Measurements from ENCODE around the gene COA3.

COA3 gene

GRCh38 chr17:42798383-42799380, at the start of gene COA3, which contains the start of gene CNTD1:
COA3 (minus strand) TSS chr17:42798704; CDS start chr17:42798681, 23 bp downstream.
CNTD1 (plus strand) TSS chr17:42798861; CDS start chr17:42799068, 207 bp downstream.
- in situ Hi-C loops (cut with HindIII; ENCODE audit: low pct_ligation_motif_present, low pct_unique_long_range_greater_than_20kb, low sequenced_read_pairs), result no loop called here
- peak; percentile 91 for DNase-seq

- in situ Hi-C loops (cut with HindIII; ENCODE audit: low pct_ligation_motif_present, low pct_unique_long_range_greater_than_20kb, low sequenced_read_pairs), result no loop called here
- DNase-seq, result no peak
Measured at GRCh38 chr17:42848093-42848492, 49.6 kb upstream of the COA3 start.

DNA sequence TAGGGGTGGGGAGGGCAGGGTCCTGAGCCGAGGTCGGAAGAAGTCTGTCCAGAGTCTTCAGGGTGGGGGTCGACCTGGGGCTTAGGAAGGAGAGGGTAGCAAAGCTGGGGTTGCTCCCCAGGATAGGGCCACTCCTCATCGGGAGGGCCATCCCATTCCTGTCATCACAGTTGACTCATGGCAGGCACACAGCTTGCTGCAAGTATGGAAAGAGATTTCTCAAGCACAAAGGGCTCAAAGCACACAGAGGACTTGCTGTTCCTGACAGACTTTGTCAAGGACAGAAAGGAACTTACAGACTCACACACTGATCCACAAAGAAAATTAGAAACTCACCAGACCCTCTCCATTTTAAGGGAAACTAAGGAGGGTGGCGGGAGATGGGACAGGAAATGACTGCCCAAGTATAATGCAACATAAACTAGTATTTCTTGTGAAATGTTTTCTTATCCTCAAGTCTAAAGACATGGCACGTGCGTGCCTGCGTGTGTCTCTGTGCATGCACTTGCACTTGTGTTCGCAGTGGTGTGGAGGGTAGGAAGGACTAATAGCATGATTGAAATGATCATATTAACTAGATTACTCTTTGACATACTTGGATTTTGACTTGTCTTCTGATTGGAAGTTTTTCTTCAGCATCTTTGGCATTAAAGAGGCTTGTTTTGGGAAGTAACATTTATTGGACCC, 48.2 kb upstream of the COA3 start:
- in situ Hi-C loops (cut with HindIII; ENCODE audit: low pct_ligation_motif_present, low pct_unique_long_range_greater_than_20kb, low sequenced_read_pairs), result no loop called here
- no peak for DNase-seq

DNA sequence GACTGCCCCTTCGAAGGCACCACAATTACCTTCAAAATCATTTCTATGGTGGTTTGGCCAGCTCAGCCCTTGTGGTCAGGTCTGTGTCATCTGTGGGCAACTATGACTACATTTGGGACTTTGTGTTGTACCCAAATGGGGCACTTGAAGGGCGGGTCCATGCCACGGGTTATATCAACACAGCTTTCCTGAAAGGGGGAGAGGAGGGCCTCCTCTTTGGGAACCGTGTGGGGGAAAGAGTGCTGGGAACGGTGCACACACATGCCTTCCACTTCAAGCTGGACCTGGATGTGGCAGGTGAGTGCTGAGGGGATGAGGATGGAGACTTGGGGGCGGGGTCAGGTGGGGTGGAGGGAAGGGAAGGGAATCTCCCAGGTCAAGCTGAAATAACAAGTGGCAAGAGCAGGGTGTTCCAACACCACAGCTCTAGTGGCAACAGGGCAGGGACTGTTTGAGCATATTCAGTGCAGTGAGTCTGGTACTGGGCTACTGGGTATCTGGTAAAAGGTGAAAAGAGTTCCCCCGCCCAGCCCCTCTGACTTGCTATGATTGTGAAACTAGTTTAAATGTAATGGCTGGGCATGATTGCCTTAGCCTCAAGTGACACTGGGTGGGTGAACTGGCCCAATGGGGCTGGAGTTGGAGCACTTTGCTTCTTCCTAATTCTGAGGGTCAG, 47.6 kb upstream of the COA3 start:
- no peak for DNase-seq
- in situ Hi-C loops (cut with HindIII; ENCODE audit: low pct_ligation_motif_present, low pct_unique_long_range_greater_than_20kb, low sequenced_read_pairs), result no loop called here

DNA sequence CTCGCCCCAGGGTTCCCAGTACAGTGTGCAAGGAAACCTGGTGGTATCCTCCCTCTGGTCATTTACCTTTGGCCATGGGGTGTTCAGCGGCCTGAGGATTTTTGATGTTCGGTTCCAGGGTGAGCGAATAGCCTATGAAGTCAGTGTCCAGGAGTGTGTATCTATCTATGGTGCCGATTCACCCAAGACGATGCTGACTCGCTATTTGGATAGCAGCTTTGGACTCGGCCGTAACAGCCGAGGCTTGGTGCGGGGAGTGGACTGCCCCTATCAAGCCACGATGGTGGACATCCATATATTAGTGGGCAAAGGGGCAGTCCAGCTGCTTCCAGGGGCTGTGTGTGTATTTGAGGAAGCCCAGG, 47.0 kb upstream of the COA3 start:
- in situ Hi-C loops (cut with HindIII; ENCODE audit: low pct_ligation_motif_present, low pct_unique_long_range_greater_than_20kb, low sequenced_read_pairs), result no loop called here
- no peak for DNase-seq

DNA sequence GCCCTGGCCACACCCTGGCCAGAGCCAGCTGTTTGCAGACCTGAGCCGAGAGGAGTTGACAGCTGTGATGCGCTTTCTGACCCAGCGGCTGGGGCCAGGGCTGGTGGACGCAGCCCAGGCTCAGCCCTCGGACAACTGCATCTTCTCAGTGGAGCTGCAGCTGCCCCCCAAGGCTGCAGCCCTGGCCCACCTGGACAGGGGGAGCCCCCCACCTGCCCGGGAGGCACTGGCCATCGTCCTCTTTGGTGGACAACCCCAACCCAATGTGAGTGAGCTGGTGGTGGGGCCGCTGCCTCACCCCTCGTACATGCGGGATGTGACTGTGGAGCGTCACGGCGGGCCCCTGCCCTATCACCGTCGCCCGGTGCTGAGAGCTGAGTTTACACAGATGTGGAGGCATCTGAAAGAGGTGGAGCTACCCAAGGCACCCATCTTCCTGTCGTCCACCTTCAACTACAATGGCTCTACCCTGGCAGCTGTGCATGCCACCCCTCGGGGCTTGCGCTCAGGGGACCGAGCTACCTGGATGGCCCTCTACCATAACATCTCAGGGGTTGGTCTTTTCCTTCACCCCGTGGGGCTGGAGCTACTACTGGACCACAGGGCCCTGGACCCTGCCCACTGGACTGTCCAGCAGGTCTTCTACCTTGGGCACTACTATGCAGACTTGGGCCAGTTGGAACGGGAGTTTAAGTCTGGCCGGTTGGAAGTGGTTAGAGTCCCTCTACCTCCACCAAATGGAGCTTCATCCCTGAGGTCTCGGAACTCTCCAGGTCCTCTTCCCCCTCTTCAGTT, 46.5 kb upstream of the COA3 start:
- no peak for DNase-seq
- in situ Hi-C loops (cut with HindIII; ENCODE audit: low pct_ligation_motif_present, low pct_unique_long_range_greater_than_20kb, low sequenced_read_pairs), result no loop called here

DNA sequence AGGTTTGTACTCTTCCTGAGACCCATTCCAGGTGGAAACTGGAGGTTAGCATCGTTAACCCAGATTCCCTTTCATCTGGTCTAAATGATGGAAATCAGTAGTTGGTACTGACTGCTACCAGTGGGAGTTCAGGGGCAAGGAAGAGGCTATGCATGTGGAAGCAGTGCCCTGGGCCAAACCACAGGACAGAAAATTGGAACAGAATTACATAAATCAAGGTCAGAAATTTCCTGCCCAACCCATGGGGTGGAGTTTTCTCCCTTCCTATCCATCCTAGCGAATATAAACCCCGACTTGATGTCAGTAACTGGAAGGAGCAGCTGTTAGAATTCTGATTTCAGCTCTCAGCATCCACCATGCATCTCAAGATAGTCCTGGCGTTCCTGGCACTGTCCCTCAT, 45.8 kb upstream of the COA3 start, which contains the start of gene AOC2:
Gene AOC2 (plus strand): TSS at position 310 of the 400 bp plus-strand sequence. CDS start 47 bp downstream, at position 357.
- in situ Hi-C loops (cut with HindIII; ENCODE audit: low pct_ligation_motif_present, low pct_unique_long_range_greater_than_20kb, low sequenced_read_pairs), result no loop called here
- no peak for DNase-seq

DNA sequence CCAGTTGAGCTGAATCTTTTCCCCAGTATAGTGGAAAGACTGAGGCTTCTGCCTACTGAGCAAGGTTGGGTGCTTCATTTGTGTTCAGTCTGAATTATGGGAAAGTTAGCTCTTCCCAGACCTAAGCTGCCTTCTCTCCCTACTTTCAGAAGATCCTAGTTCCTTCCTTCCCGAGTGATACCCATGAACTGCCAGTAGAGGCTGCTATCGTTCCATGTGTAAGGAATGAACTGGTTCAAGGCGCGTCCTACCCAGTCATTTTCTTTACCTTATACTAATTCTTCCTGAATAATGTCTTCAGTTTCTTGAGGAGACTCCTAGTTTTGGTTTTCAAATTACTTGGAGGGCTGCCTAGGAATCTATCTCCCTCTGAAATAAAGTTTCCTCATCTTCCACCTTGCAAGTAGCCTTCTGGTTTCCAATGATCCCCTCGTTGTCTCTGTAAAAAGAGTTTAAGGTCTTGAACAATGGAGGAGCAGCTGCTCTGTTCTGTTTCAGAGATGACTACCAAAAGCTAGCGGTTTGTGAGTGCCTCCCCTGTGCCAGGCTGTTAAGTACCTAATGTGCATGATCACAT, 44.9 kb upstream of the COA3 start:
- in situ Hi-C loops (cut with HindIII; ENCODE audit: low pct_ligation_motif_present, low pct_unique_long_range_greater_than_20kb, low sequenced_read_pairs), result no loop called here

GRCh38 chr17:42841975-42842685, 43.6 kb upstream of the COA3 start:
- no peak for DNase-seq
- in situ Hi-C loops (cut with HindIII; ENCODE audit: low pct_ligation_motif_present, low pct_unique_long_range_greater_than_20kb, low sequenced_read_pairs), result no loop called here

More for the DNA sequence above, 44.9 kb upstream of the COA3 start:
- DNase-seq, result peak; percentile 76

- in situ Hi-C loops (cut with HindIII; ENCODE audit: low pct_ligation_motif_present, low pct_unique_long_range_greater_than_20kb, low sequenced_read_pairs), result no loop called here
- no peak for DNase-seq
Measured at GRCh38 chr17:42835732-42836131, 37.2 kb upstream of the COA3 start.

- in situ Hi-C loops (cut with HindIII; ENCODE audit: low pct_ligation_motif_present, low pct_unique_long_range_greater_than_20kb, low sequenced_read_pairs), result no loop called here
- no peak for DNase-seq
Measured at GRCh38 chr17:42833767-42834422, 35.4 kb upstream of the COA3 start.

DNA sequence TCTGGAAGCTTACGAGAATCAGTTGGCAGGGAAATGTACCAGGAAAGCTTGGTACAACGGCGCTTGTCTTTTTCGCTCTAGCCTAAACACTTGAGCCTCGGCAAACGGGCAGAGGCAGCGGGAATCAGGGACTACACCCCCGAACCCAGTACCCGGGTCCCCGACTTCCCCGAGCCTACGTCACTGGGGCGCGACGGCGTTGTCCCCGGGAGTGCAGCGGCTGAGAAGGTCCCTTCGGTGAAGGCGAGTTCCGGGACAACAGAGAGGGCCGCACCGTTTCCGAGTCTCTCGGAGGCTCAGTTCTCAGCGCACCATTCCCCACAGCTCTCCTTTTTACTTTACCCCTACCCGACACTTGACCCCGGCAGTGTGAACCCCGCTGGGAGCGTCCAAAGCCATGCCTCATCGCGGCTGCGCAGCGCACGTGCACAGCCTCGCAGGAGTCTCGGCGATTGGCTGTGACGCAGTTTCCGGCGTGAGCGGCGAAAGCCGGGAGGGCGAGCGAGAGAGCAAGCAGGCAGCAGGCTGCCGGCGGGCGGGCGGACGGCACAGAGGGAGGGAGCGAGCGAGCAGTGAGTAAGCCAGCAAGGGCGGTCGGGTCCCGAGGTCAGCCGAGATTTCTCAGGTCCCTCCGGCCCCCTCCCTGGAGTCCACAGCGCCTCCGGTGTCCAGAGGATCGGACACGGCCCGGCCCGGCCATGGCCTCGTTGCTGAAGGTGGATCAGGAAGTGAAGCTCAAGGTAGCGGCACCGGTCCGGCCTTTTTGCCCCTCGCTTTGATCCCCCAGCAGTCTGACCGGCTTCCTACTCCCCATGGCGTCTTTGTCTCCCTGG, 34.6 kb upstream of the COA3 start, which contains the start of gene PSME3:
Gene PSME3 (plus strand): TSS at position 464 of the 833 bp plus-strand sequence. CDS start 235 bp downstream, at position 699.
- DNase-seq, result peak; percentile 92
- in situ Hi-C loops (cut with HindIII; ENCODE audit: low pct_ligation_motif_present, low pct_unique_long_range_greater_than_20kb, low sequenced_read_pairs), result no loop called here

- no peak for DNase-seq
- in situ Hi-C loops (cut with HindIII; ENCODE audit: low pct_ligation_motif_present, low pct_unique_long_range_greater_than_20kb, low sequenced_read_pairs), result no loop called here
Measured at GRCh38 chr17:42832213-42832933, 33.9 kb upstream of the COA3 start.

- in situ Hi-C loops (cut with HindIII; ENCODE audit: low pct_ligation_motif_present, low pct_unique_long_range_greater_than_20kb, low sequenced_read_pairs), result no loop called here
- DNase-seq, result no peak
Measured at GRCh38 chr17:42830971-42831370, 32.5 kb upstream of the COA3 start.

- in situ Hi-C loops (cut with HindIII; ENCODE audit: low pct_ligation_motif_present, low pct_unique_long_range_greater_than_20kb, low sequenced_read_pairs), result no loop called here
- no peak for DNase-seq
Measured at GRCh38 chr17:42827472-42827871, 29.0 kb upstream of the COA3 start.

Data from ACHN (cell line).